Measurements from ENCODE around the gene EVI5.
A peak's percentile ranks its signal among the peaks of the same experiment; 100 is the strongest.
"Not testable (repeated sequence)": the region's sequence is repeated elsewhere in the genome, so short reads cannot be mapped to it uniquely, and the experiment has no call there.

The EVI5 gene

GRCh38 chr1:92575123-92575522 is 209.8 kb downstream of the EVI5 start:
- DNase-seq (ENCODE audit: low read depth in 3 of 3) = no peak

GRCh38 chr1:92572520-92572919 is 212.4 kb downstream of the EVI5 start:
- DNase-seq (ENCODE audit: low read depth in 3 of 3) = no peak

- no peak for DNase-seq (ENCODE audit: low read depth in 3 of 3)
Measured at GRCh38 chr1:92571578-92571977, 213.3 kb downstream of the EVI5 start.

GRCh38 chr1:92567211-92567868 is 217.6 kb downstream of the EVI5 start:
- no peak for DNase-seq (ENCODE audit: low read depth in 3 of 3)

- DNase-seq (ENCODE audit: low read depth in 3 of 3) = no peak
Measured at GRCh38 chr1:92563457-92564216, 221.3 kb downstream of the EVI5 start.

GRCh38 chr1:92556350-92556749 is 228.6 kb downstream of the EVI5 start:
- DNase-seq (ENCODE audit: low read depth in 3 of 3) = no peak

GRCh38 chr1:92554216-92554615 is 230.7 kb downstream of the EVI5 start:
- no peak for DNase-seq (ENCODE audit: low read depth in 3 of 3)

GRCh38 chr1:92551916-92552315 is 233.0 kb downstream of the EVI5 start:
- no peak for DNase-seq (ENCODE audit: low read depth in 3 of 3)

- DNase-seq (ENCODE audit: low read depth in 3 of 3) = no peak
Measured at GRCh38 chr1:92544756-92545165, 240.1 kb downstream of the EVI5 start.

- no peak for DNase-seq (ENCODE audit: low read depth in 3 of 3)
Measured at GRCh38 chr1:92543131-92544055, 241.5 kb downstream of the EVI5 start.

GRCh38 chr1:92538413-92539061 is 246.4 kb downstream of the EVI5 start:
- peak in 2 of 3 experiments; percentile 12 to 16 for DNase-seq (ENCODE audit: low read depth in 3 of 3)

- DNase-seq (ENCODE audit: low read depth in 3 of 3) = peak in 1 of 3 experiments; percentile 5
Measured at GRCh38 chr1:92538048-92538412, 246.9 kb downstream of the EVI5 start.

- DNase-seq (ENCODE audit: low read depth in 3 of 3) = peak in 1 of 3 experiments; percentile 10
Measured at GRCh38 chr1:92536980-92537884, 247.7 kb downstream of the EVI5 start.

GRCh38 chr1:92536211-92536979 is 248.5 kb downstream of the EVI5 start:
- no peak for DNase-seq (ENCODE audit: low read depth in 3 of 3)

- not testable (repeated sequence) for DNase-seq (ENCODE audit: low read depth in 3 of 3)
Measured at GRCh38 chr1:92532371-92532770, 252.5 kb downstream of the EVI5 start.

GRCh38 chr1:92531939-92532338 is 253.0 kb downstream of the EVI5 start:
- DNase-seq (ENCODE audit: low read depth in 3 of 3) = not testable (repeated sequence)

GRCh38 chr1:92527670-92528069 is 257.2 kb downstream of the EVI5 start:
- no peak for DNase-seq (ENCODE audit: low read depth in 3 of 3)

- not testable (repeated sequence) for DNase-seq (ENCODE audit: low read depth in 3 of 3)
Measured at GRCh38 chr1:92524944-92525590, 259.8 kb downstream of the EVI5 start.

- DNase-seq (ENCODE audit: low read depth in 3 of 3) = no peak
Measured at GRCh38 chr1:92519043-92519442, 265.9 kb downstream of the EVI5 start.

Measured in stimulated activated CD4-positive, alpha-beta T cell treated with anti-CD3 and anti-CD28 coated beads, TNF-alpha, amount 100 ng/mL, for 24 hours (primary cell).